Measurements from ENCODE around the gene KDM6B.

The KDM6B gene

GRCh38 chr17:7848739-7849129 is 14.7 kb downstream of the KDM6B start:
- no peak for DNase-seq
- TF ChIP-seq GATA1 (IDR thresholded peaks at IDR 0.05; ENCODE audit: low read depth, low read length) = no peak
- no peak for TF ChIP-seq POLR2A (IDR thresholded peaks at IDR 0.05; ENCODE audit: low read length)

GRCh38 chr17:7849130-7849750 is 15.2 kb downstream of the KDM6B start:
- TF ChIP-seq GATA1 (IDR thresholded peaks at IDR 0.05; ENCODE audit: low read depth, low read length) (no peak), POLR2A (IDR thresholded peaks at IDR 0.05; ENCODE audit: low read length) (no peak)
- no peak for DNase-seq

DNA sequence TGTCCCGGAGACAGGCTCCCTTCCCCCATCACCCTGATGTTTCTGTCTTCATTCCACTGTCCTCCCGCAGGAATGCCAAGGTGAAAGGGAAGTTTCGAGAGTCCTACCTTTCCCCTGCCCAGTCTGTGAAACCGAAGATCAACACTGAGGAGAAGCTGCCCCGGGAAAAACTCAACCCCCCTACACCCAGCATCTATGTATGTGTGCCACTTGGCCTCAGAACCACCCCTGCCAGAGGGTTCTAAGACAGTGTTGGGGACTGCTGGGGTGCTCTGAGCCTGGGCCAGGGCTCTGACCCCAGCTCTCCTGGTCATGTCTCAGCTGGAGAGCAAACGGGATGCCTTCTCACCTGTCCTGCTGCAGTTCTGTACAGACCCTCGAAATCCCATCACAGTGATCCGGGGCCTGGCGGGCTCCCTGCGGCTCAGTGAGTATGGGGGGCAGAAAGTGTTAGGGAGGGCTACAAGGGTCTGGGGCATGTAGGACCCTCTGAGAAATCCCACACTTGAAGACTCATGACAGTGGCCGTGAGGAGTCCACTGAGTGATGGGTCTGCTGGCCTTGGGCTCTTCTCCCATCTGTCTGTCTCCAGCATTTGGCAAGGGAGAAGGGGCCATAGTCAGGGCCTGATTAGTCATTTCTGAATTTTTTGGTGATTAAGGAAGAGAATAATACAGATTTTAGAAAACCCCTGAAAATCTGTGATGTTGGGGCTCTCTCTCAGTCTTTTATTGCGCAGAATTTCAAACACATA is 15.9 kb downstream of the KDM6B start:
- TF ChIP-seq GATA1 (IDR thresholded peaks at IDR 0.05; ENCODE audit: low read depth, low read length) (no peak), POLR2A (IDR thresholded peaks at IDR 0.05; ENCODE audit: low read length) (no peak)
- DNase-seq = no peak

DNA sequence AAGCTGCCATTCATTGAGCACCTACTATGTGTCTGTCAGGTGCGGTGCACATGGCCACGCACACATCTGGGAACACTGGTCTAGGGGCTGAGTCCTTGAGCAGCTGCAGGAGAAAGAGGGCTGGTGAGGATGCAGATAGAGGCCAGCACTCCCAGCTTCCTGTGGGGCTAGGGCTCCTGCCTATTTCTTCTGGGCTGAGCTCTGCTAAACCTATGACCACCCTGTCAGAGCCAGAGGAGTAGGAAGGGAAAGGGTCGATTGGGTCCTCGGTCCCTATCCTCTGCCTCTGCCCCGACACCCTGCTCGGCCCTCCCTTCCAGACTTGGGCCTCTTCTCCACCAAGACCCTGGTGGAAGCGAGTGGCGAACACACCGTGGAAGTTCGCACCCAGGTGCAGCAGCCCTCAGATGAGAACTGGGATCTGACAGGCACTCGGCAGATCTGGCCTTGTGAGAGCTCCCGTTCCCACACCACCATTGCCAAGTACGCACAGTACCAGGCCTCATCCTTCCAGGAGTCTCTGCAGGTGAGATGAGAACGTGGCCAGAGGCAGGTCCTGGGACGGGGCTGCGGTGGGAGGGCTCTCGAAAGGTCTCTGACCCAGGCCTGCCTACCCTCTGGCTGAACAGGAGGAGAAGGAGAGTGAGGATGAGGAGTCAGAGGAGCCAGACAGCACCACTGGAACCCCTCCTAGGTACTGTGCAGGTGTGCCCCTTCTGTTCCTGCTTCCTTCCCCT is 16.9 kb downstream of the KDM6B start:
- DNase-seq = no peak

DNA sequence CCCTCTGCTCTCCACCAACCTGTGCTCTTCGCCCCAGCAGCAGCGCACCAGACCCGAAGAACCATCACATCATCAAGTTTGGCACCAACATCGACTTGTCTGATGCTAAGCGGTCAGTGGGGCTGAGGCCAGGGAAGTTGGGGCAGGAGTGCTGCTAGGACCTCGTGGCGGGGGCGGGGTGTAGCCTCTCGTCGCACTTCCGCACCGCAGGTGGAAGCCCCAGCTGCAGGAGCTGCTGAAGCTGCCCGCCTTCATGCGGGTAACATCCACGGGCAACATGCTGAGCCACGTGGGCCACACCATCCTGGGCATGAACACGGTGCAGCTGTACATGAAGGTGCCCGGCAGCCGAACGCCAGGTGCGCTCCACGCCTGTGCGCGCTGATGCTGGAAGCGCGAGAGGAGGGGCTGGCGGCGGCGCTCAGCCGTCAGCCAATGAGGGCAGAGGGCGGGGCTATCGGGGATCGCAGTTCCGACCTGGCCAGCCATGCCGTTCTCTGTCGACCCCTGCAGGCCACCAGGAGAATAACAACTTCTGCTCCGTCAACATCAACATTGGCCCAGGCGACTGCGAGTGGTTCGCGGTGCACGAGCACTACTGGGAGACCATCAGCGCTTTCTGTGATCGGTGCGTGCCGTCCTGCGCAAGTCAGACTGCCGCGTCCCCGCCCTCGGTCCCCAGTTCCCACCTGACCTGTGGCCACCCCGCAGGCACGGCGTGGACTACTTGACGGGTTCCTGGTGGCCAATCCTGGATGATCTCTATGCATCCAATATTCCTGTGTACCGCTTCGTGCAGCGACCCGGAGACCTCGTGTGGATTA is 17.6 kb downstream of the KDM6B start:
- DNase-seq = peak; percentile 92 to 96
- TF ChIP-seq POLR2A (IDR thresholded peaks at IDR 0.05; ENCODE audit: low read length) = peak; percentile 39
- TF ChIP-seq GATA1 (IDR thresholded peaks at IDR 0.05; ENCODE audit: low read depth, low read length) = no peak

More for the DNA sequence above, 16.9 kb downstream of the KDM6B start:
- TF ChIP-seq POLR2A (IDR thresholded peaks at IDR 0.05; ENCODE audit: low read length) (no peak), GATA1 (IDR thresholded peaks at IDR 0.05; ENCODE audit: low read depth, low read length) (no peak)

DNA sequence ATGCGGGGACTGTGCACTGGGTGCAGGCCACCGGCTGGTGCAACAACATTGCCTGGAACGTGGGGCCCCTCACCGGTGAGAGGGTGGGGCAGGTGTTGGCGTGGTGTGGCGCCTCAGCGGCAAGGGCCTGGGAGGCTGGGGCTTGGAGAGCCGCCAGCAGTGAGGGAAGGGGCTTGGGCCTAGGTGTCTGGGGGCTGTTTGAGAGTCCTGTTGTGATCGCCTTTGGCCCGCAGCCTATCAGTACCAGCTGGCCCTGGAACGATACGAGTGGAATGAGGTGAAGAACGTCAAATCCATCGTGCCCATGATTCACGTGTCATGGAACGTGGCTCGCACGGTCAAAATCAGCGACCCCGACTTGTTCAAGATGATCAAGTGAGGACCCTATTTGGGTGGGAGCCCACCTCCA is 18.2 kb downstream of the KDM6B start:
- DNase-seq = peak in 1 of 2 experiments; percentile 49
- TF ChIP-seq GATA1 (IDR thresholded peaks at IDR 0.05; ENCODE audit: low read depth, low read length) (no peak), POLR2A (IDR thresholded peaks at IDR 0.05; ENCODE audit: low read length) (no peak)

- TF ChIP-seq POLR2A (IDR thresholded peaks at IDR 0.05; ENCODE audit: low read length) = no peak
- TF ChIP-seq GATA1 (IDR thresholded peaks at IDR 0.05; ENCODE audit: low read depth, low read length) = no peak
- DNase-seq = no peak
Measured at GRCh38 chr17:7852919-7853690, 19.1 kb downstream of the KDM6B start.

DNA sequence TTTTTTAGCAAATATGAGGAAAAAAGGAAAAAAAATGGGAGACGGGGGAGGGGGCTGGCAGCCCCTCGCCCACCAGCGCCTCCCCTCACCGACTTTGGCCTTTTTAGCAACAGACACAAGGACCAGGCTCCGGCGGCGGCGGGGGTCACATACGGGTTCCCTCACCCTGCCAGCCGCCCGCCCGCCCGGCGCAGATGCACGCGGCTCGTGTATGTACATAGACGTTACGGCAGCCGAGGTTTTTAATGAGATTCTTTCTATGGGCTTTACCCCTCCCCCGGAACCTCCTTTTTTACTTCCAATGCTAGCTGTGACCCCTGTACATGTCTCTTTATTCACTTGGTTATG is 19.6 kb downstream of the KDM6B start:
- DNase-seq = no peak
- TF ChIP-seq GATA1 (IDR thresholded peaks at IDR 0.05; ENCODE audit: low read depth, low read length) (no peak), POLR2A (IDR thresholded peaks at IDR 0.05; ENCODE audit: low read length) (no peak)

- DNase-seq = no peak
- TF ChIP-seq POLR2A (IDR thresholded peaks at IDR 0.05; ENCODE audit: low read length) (no peak), GATA1 (IDR thresholded peaks at IDR 0.05; ENCODE audit: low read depth, low read length) (no peak)
Measured at GRCh38 chr17:7854078-7854777, 20.2 kb downstream of the KDM6B start.

- no peak for DNase-seq
- TF ChIP-seq GATA1 (IDR thresholded peaks at IDR 0.05; ENCODE audit: low read depth, low read length) (no peak), POLR2A (IDR thresholded peaks at IDR 0.05; ENCODE audit: low read length) (peak; percentile 22)
Measured at GRCh38 chr17:7854851-7855659, 21.0 kb downstream of the KDM6B start, which contains the start of gene TMEM88. Gene TMEM88, plus strand, starts transcription at chr17:7855066. Its CDS starts 9 bp downstream, at chr17:7855075.

DNA sequence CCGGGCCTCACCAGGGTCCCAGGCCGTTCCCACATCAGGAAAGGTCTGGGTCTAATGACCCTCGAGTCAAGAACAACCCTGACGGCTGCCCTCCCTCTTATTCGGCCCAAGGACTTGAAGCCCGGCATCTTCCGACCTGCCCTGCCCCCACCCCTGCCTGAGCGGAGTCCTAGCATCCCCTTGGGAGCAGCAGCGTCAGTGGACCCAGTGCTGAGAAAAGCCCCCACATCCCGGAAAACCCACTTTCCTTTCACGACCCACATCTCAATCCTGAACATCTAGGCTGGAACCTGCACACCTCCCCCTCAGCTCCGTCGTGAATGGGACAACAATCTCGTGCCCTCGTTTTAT is 21.6 kb downstream of the KDM6B start:
- TF ChIP-seq GATA1 (IDR thresholded peaks at IDR 0.05; ENCODE audit: low read depth, low read length) (no peak), POLR2A (IDR thresholded peaks at IDR 0.05; ENCODE audit: low read length) (no peak)
- no peak for DNase-seq
